Lower lobe of right lung (tissue), 2 donors: ENCODE measurements around the gene APOBEC3B. TPM values are rescaled to one million over a fixed set of nuclear protein-coding genes. Genes with fewer than 3 reads are reported as not detected.
"Not testable (repeated sequence)": the region's sequence is repeated elsewhere in the genome, so short reads cannot be mapped to it uniquely, and the experiment has no call there.

Experiments
- ATAC-seq, 2 donors: fragments of 200-7000 bp; cut with Tn5 transposase; one replicate each; pipeline ENCODE4 v1.9.1; 2020 to 2022; ENCODE audit warnings: mild to moderate bottlenecking in 2 of 2, moderate library complexity in 2 of 2
- DNase-seq: peaks from one replicate; pipeline ENCODE4 v3.0.0-alpha.2; 2020
- H3K27ac ChIP-seq: fragments of 200-600 bp; one replicate; pipeline ENCODE4 v1.8.0; 2022
- H3K27me3 ChIP-seq: fragments of 200-600 bp; one replicate; pipeline ENCODE4 v1.8.0; 2022; ENCODE audit warnings: low read depth
- H3K36me3 ChIP-seq: fragments of 200-600 bp; one replicate; pipeline ENCODE4 v1.8.0; 2022; ENCODE audit warnings: mild to moderate bottlenecking
- H3K4me1 ChIP-seq: fragments of 200-600 bp; one replicate; pipeline ENCODE4 v1.8.0; 2022
- H3K4me3 ChIP-seq: fragments of 200-600 bp; one replicate; pipeline ENCODE4 v1.8.0; 2022; ENCODE audit warnings: mild to moderate bottlenecking
- H3K9me3 ChIP-seq: fragments of 200-600 bp; one replicate; pipeline ENCODE4 v1.8.0; 2022
- CTCF ChIP-seq: fragments of 200-600 bp; IDR thresholded peaks from one replicate; pipeline ENCODE4 v1.8.0; 2022; ENCODE audit warnings: antibody characterized with exemption, mild to moderate bottlenecking
- intact Hi-C: fragments of 100-400 bp; cut with DNase I; formaldehyde crosslinking; loops from one replicate; pipeline ENCODE4 v1.11.0; 2022
- total RNA-seq: library from RNA; stranded (reverse); fragmentation: NEBNext Ultra II Directional; extraction: Animal tissue kit (Norgen Biotek cat#: 25700); gene quantifications from one replicate; pipeline ENCODE4 v1.2.1, GENCODE V29; 2021
- donor health status: DM: no; HTN: yes; CAD: no; lungs with severe emphysema.

The APOBEC3B gene
- total RNA-seq, 1 donor from 2014 or later: 1.0 TPM

GRCh38 chr22:39030705-39031104 is 48.6 kb downstream of the APOBEC3B start:
- Histone ChIP-seq H3K4me1 (no peaks in the 10 kb centered on the region), H3K9me3 (no peaks in the 10 kb centered on the region), H3K36me3 (no peaks in the 10 kb centered on the region), H3K27ac (no peak overlapping the region), H3K27me3 (no peaks in the 10 kb centered on the region), H3K4me3 (no peak overlapping the region)
- TF ChIP-seq CTCF: no peak
- DNase-seq: no peak
- no peak for ATAC-seq
- intact Hi-C loops: no loop called here

- H3K4me3 ChIP-seq, DNase-seq, H3K9me3 ChIP-seq, H3K36me3 ChIP-seq, H3K27ac ChIP-seq, H3K27me3 ChIP-seq, ATAC-seq, H3K4me1 ChIP-seq, intact Hi-C loops: not testable (repeated sequence)
These were observed 49.5 kb downstream of the APOBEC3B start for GRCh38 chr22:39031434-39032295.

- intact Hi-C loops, ATAC-seq, H3K4me1 ChIP-seq, DNase-seq, H3K4me3 ChIP-seq, H3K9me3 ChIP-seq, H3K36me3 ChIP-seq, H3K27me3 ChIP-seq, H3K27ac ChIP-seq: not testable (repeated sequence)
These were observed 54.9 kb downstream of the APOBEC3B start for GRCh38 chr22:39037071-39037470.

GRCh38 chr22:39039306-39040126 is 57.4 kb downstream of the APOBEC3B start:
- no peaks in the 10 kb centered on the region for H3K9me3 ChIP-seq
- H3K27me3 ChIP-seq: no peaks in the 10 kb centered on the region
- peak overlapping the region; percentile 86 for H3K27ac ChIP-seq
- intact Hi-C loops: no loop called here
- H3K36me3 ChIP-seq: no peaks in the 10 kb centered on the region
- H3K4me3 ChIP-seq: peak overlapping the region; percentile 69
- H3K4me1 ChIP-seq: peaks cover 15% of the 10 kb centered on the region
- ATAC-seq: no peak
- no peak for TF ChIP-seq CTCF
- no peak for DNase-seq

GRCh38 chr22:39040155-39040537 is 58.0 kb downstream of the APOBEC3B start:
- peak overlapping the region; percentile 69 for H3K4me3 ChIP-seq
- intact Hi-C loops, H3K9me3 ChIP-seq, DNase-seq, H3K27me3 ChIP-seq, H3K36me3 ChIP-seq, ATAC-seq: not testable (repeated sequence)
- peaks cover 15% of the 10 kb centered on the region for H3K4me1 ChIP-seq
- peak overlapping the region; percentile 86 for H3K27ac ChIP-seq

GRCh38 chr22:39040538-39041296 is 58.6 kb downstream of the APOBEC3B start, which contains the start of gene APOBEC3F:
Gene APOBEC3F (plus strand): TSS chr22:39040864. CDS start chr22:39040961, 97 bp downstream.
- intact Hi-C loops, H3K27me3 ChIP-seq, H3K9me3 ChIP-seq, H3K36me3 ChIP-seq: not testable (repeated sequence)
- Histone ChIP-seq H3K4me1 (peaks cover 15% of the 10 kb centered on the region), H3K27ac (peak within 1 kb of the TSS; percentile 86), H3K4me3 (peak within 1 kb of the TSS; percentile 69)
- peak; percentile 73 for DNase-seq
- peak; percentile 94 to 96 for ATAC-seq

- intact Hi-C loops: no loop called here
- H3K4me3 ChIP-seq: peak overlapping the region; percentile 69
- DNase-seq: no peak
These were observed 59.8 kb downstream of the APOBEC3B start for GRCh38 chr22:39041908-39042307.

More at GRCh38 chr22:39041908-39042307, 59.8 kb downstream of the APOBEC3B start:
- H3K9me3 ChIP-seq: no peaks in the 10 kb centered on the region
- H3K36me3 ChIP-seq: no peaks in the 10 kb centered on the region
- no peaks in the 10 kb centered on the region for H3K27me3 ChIP-seq
- peaks cover 15% of the 10 kb centered on the region for H3K4me1 ChIP-seq
- ATAC-seq: no peak
- H3K27ac ChIP-seq: no peak overlapping the region
- no peak for TF ChIP-seq CTCF
